Brain microvascular endothelial cell (primary cell): Measurements from ENCODE around the gene CRYBG3.

ENCODE experiments used
- DNase-seq: peaks from one replicate; pipeline ENCODE4 v3.0.0-alpha.2; 2020
- H3K27ac ChIP-seq: fragments of 250-450 bp; sonication (Bioruptor Pico); 2 replicates; pipeline ENCODE4 v1.5.1; 2020; ENCODE audit warnings: mild to moderate bottlenecking, moderate library complexity
- H3K27me3 ChIP-seq: fragments of 250-450 bp; sonication (Bioruptor Pico); replicated peaks from 2 replicates; pipeline ENCODE4 v1.5.1; 2020; ENCODE audit warnings: mild to moderate bottlenecking
- H3K36me3 ChIP-seq: fragments of 250-450 bp; sonication (Bioruptor Pico); replicated peaks from 2 replicates; pipeline ENCODE4 v1.5.1; 2020; ENCODE audit warnings: mild to moderate bottlenecking
- H3K4me3 ChIP-seq: 2 replicates; pipeline ENCODE4 v1.5.1; 2011; ENCODE audit warnings: low read depth, mild to moderate bottlenecking, control low read depth, low read length, moderate library complexity
- in situ Hi-C: cut with HindIII; loops from 2 replicates; pipeline ENCODE4 v1.10.0; 2017; ENCODE audit warnings: low sequenced_read_pairs, low pct_ligation_motif_present
- TF ChIP-seq, protein P1 (sequence below): IDR thresholded peaks from 2 replicates; pipeline ENCODE4 v1.5.1; 2011; ENCODE audit warnings: low read depth, mild to moderate bottlenecking, moderate library complexity, low read length, control low read depth, inconsistent platforms; ENCODE audit errors: missing control alignments

CRYBG3 gene

DNA sequence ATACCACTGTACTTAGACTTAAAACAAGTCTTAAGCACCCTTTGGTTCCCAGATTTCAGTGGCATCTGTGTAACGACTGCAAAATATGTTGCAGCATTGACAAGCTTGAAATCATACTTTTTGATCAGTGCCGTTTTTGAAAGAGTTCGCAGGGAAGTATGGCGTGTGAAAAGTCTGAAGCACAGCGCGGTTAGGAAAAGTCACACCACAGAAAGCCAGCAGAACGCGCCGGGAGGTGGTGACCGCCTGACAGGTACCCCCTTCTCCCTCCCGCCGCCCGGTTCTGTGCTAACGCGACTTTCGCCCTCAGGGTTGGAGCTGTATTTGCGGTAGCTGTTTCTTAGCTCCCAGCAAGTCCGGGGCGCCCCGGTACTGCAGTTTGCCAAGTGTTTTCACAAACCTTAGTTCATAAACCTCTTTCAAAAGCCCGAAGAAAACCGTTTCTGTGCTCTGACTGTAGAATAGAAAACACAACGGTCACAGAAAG lies 481 bp upstream of the CRYBG3 start:
- TF ChIP-seq, protein P1, sequence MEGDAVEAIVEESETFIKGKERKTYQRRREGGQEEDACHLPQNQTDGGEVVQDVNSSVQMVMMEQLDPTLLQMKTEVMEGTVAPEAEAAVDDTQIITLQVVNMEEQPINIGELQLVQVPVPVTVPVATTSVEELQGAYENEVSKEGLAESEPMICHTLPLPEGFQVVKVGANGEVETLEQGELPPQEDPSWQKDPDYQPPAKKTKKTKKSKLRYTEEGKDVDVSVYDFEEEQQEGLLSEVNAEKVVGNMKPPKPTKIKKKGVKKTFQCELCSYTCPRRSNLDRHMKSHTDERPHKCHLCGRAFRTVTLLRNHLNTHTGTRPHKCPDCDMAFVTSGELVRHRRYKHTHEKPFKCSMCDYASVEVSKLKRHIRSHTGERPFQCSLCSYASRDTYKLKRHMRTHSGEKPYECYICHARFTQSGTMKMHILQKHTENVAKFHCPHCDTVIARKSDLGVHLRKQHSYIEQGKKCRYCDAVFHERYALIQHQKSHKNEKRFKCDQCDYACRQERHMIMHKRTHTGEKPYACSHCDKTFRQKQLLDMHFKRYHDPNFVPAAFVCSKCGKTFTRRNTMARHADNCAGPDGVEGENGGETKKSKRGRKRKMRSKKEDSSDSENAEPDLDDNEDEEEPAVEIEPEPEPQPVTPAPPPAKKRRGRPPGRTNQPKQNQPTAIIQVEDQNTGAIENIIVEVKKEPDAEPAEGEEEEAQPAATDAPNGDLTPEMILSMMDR, result peak; percentile 24
- Histone ChIP-seq H3K4me3 (peak overlapping the region; percentile 87), H3K27me3 (no peaks in the 10 kb centered on the region), H3K36me3 (no peaks in the 10 kb centered on the region), H3K27ac (peak overlapping the region; percentile 49)
- peak; percentile 47 for DNase-seq
- in situ Hi-C loops, result no loop called here

- DNase-seq, result peak; percentile 53
- in situ Hi-C loops, result no loop called here
- Histone ChIP-seq H3K27me3 (no peaks in the 10 kb centered on the region), H3K27ac (peak overlapping the region; percentile 39), H3K36me3 (no peaks in the 10 kb centered on the region), H3K4me3 (peak overlapping the region; percentile 87)
- TF ChIP-seq, protein P1, result no peak
Measured at GRCh38 chr3:97822359-97822775, 556 bp downstream of the CRYBG3 start.

- no peak for DNase-seq
- Histone ChIP-seq H3K4me3 (peak overlapping the region; percentile 87), H3K36me3 (no peaks in the 10 kb centered on the region), H3K27ac (no peak overlapping the region), H3K27me3 (no peaks in the 10 kb centered on the region)
- TF ChIP-seq, protein P1, result no peak
- in situ Hi-C loops, result no loop called here
Measured at GRCh38 chr3:97823046-97824004, 1.5 kb downstream of the CRYBG3 start.

DNA sequence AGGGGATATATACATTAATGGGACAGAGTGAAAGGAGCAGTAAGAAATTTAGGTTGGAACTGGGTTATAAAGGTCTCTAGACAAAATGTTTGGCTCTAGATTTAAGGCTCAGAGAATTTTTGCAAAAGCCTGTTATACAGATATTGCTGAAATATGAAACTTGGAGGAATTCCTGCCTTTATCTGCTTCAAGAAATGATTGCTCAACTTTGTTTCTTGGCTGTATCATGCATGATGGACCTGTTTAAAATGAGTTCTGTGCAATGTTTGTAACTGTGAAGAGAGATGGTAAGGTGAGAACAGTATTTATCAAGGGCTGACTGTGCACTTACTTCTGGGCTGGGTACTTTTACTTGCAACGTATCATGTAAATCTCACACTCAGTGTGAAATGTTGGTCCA lies 3.3 kb downstream of the CRYBG3 start:
- DNase-seq, result no peak
- in situ Hi-C loops, result no loop called here
- Histone ChIP-seq H3K4me3 (no peak overlapping the region), H3K27ac (no peak overlapping the region), H3K27me3 (no peaks in the 10 kb centered on the region), H3K36me3 (no peaks in the 10 kb centered on the region)
- TF ChIP-seq, protein P1, result no peak

- in situ Hi-C loops, result no loop called here
Measured at GRCh38 chr3:97827741-97828471, 6.1 kb downstream of the CRYBG3 start.

More at GRCh38 chr3:97827741-97828471, 6.1 kb downstream of the CRYBG3 start:
- TF ChIP-seq, protein P1, result no peak
- no peaks in the 10 kb centered on the region for H3K36me3 ChIP-seq
- H3K27ac ChIP-seq, result no peak overlapping the region
- no peak overlapping the region for H3K4me3 ChIP-seq
- H3K27me3 ChIP-seq, result no peaks in the 10 kb centered on the region
- DNase-seq, result no peak
